GM12878 (cell line): ENCODE data around the gene SRGAP1. TPM values are rescaled to one million over a fixed set of nuclear protein-coding genes. Genes with fewer than 3 reads are reported as not detected.

Experiments used
- ATAC-seq: fragments of 200-7000 bp; cut with Tn5 transposase; 3 replicates; pipeline ENCODE4 v1.9.1; 2020; ENCODE audit warnings: mild to moderate bottlenecking, moderate library complexity
- BruUV-seq: library from RNA; stranded (reverse); fragments of 400-500 nt; replicated peaks from 2 replicates; lab custom pipeline; 2021; lab: Mats Ljungman, UMichigan
- CTCF ChIA-PET: fragments of 300-600 bp; sonication (Branson Sonifier 250); formaldehyde crosslinking; extraction: SDS; loops from one replicate; lab custom pipeline; 2021; ENCODE audit warnings: inconsistent platforms; lab: Yijun Ruan, JAX
- POLR2A ChIA-PET: fragments of 350-600 bp; formaldehyde crosslinking; extraction: SDS; loops from one replicate; lab custom pipeline; 2021; ENCODE audit warnings: inconsistent platforms; lab: Charles Lee
- RAD21 ChIA-PET: fragments of 300-600 bp; sonication (Branson Sonifier 250); formaldehyde crosslinking; loops from one replicate; lab custom pipeline; 2023; ENCODE audit warnings: antibody characterized with exemption; ENCODE audit not compliant: unreplicated experiment; lab: Charles Lee
- SMC1A ChIA-PET: fragments of 300-600 bp; sonication (Branson Sonifier 250); formaldehyde crosslinking; loops from one replicate; lab custom pipeline; 2023; ENCODE audit not compliant: unreplicated experiment, uncharacterized antibody; lab: Charles Lee
- DNase-seq: peaks from one replicate; pipeline ENCODE4 v3.0.0-alpha.2; 2011; ENCODE audit warnings: low read depth, low spot score
- FAIRE-seq: peaks from 3 replicates; lab custom pipeline; 2011; peaks lifted over from hg19 to GRCh38; lab: Jason Lieb, UNC
- H2AFZ ChIP-seq: 2 replicates; pipeline ENCODE4 v1.6.0; 2011; ENCODE audit warnings: low read depth, low read length, control low read depth; ENCODE audit not compliant: control insufficient read depth
- H3K27ac ChIP-seq: 2 replicates; pipeline ENCODE4 v1.5.1; 2011; ENCODE audit warnings: control low read depth; ENCODE audit not compliant: control insufficient read depth, insufficient read depth
- H3K27me3 ChIP-seq, 2 experiments: replicated peaks in 1 of 2; 2 replicates each; pipeline versions ENCODE4 v1.6.0 to v1.6.1; 2011; ENCODE audit warnings: low read length in 1 of 2; ENCODE audit not compliant: control insufficient read depth in 2 of 2, insufficient read depth in 2 of 2
- H3K36me3 ChIP-seq, 2 experiments: 2 replicates each; pipeline ENCODE4 v1.5.1; 2011; ENCODE audit warnings: low read length in 1 of 2; ENCODE audit not compliant: control insufficient read depth in 2 of 2, insufficient read depth in 2 of 2
- H3K4me1 ChIP-seq: 2 replicates; pipeline ENCODE4 v1.6.1; 2011; ENCODE audit warnings: mild to moderate bottlenecking, low read length, moderate library complexity, mixed read lengths; ENCODE audit not compliant: control insufficient read depth, insufficient read depth
- H3K4me2 ChIP-seq: 2 replicates; pipeline ENCODE4 v1.6.0; 2011; ENCODE audit warnings: control low read depth; ENCODE audit not compliant: control insufficient read depth, insufficient read depth
- H3K4me3 ChIP-seq: fragments of 200-600 bp; sonication (generic); 2 replicates; pipeline ENCODE4 v1.5.1; 2016
- H3K79me2 ChIP-seq: 2 replicates; pipeline ENCODE4 v1.6.0; 2011; ENCODE audit warnings: low read length; ENCODE audit not compliant: control insufficient read depth, insufficient read depth
- H3K9ac ChIP-seq: 2 replicates; pipeline ENCODE4 v1.8.0; 2011; ENCODE audit warnings: low read length, control low read depth, mixed read lengths; ENCODE audit not compliant: control insufficient read depth, insufficient read depth
- H3K9me3 ChIP-seq: replicated peaks from 3 replicates; pipeline ENCODE4 v1.5.1; 2011; ENCODE audit warnings: mild to moderate bottlenecking, low read length; ENCODE audit not compliant: control insufficient read depth, insufficient read depth
- H4K20me1 ChIP-seq: 2 replicates; pipeline ENCODE4 v1.6.0; 2011; ENCODE audit not compliant: control insufficient read depth, insufficient read depth
- BCLAF1 ChIP-seq: fragments of 450-650 bp; IDR thresholded peaks from 2 replicates; pipeline ENCODE4 v1.6.1; 2017; ENCODE audit warnings: antibody characterized with exemption, mild to moderate bottlenecking, moderate library complexity
- CREB1 ChIP-seq: IDR thresholded peaks from 2 replicates; pipeline ENCODE4 v1.6.1; 2012; ENCODE audit warnings: low read depth, mild to moderate bottlenecking, inconsistent platforms
- HDGF ChIP-seq: fragments of 450-650 bp; IDR thresholded peaks from 2 replicates; pipeline ENCODE4 v1.6.1; 2016; ENCODE audit warnings: antibody characterized with exemption
- MYB ChIP-seq: fragments of 150-350 bp; IDR thresholded peaks from 2 replicates; pipeline ENCODE4 v1.6.1; 2014; ENCODE audit warnings: mild to moderate bottlenecking, low read depth, low read length, borderline replicate concordance
- RBBP5 ChIP-seq: fragments of 200-600 bp; sonication (generic); conservative IDR thresholded peaks from 2 replicates; pipeline ENCODE4 v1.6.1; 2016
- RCOR1 ChIP-seq: conservative IDR thresholded peaks from 2 replicates; pipeline ENCODE4 v1.6.1; 2012; ENCODE audit warnings: low read depth, low read length, improper control_type of control experiment
- RELA ChIP-seq: fragments of 450-650 bp; IDR thresholded peaks from 2 replicates; pipeline ENCODE4 v1.8.0; 2014; ENCODE audit warnings: borderline replicate concordance; ENCODE audit not compliant: partially characterized antibody
- YBX1 ChIP-seq: fragments of 450-650 bp; IDR thresholded peaks from 2 replicates; pipeline ENCODE4 v1.6.1; 2016; ENCODE audit warnings: antibody characterized with exemption
- ZNF384 ChIP-seq: IDR thresholded peaks from 2 replicates; pipeline ENCODE4 v1.6.1; 2012; ENCODE audit warnings: low read depth, mild to moderate bottlenecking, low read length, improper control_type of control experiment, borderline replicate concordance
- ZNF622 ChIP-seq: fragments of 450-650 bp; IDR thresholded peaks from 2 replicates; pipeline ENCODE4 v1.6.1; 2017; ENCODE audit warnings: mild to moderate bottlenecking, inconsistent platforms
- WGBS: methylation state at CpG from one replicate; pipeline ENCODE4 v1.1.6; 2016; ENCODE audit warnings: low lambda C conversion rate; ENCODE audit not compliant: insufficient replicate concordance, insufficient coverage; ENCODE audit errors: missing lambda C conversion rate; 5-methylcytosine and 5-hydroxymethylcytosine counted together
- in situ Hi-C: fragments of 300-500 bp; cut with MboI; formaldehyde crosslinking; loops from 9 replicates; pipeline ENCODE4 v1.14.3; 2018; ENCODE audit warnings: mixed read lengths
- intact Hi-C: fragments of 100-400 bp; cut with micrococcal nuclease; formaldehyde crosslinking; loops from one replicate; pipeline ENCODE4 v1.14.2; 2022; ENCODE audit not compliant: unreplicated experiment
- polyA plus RNA-seq, 11 experiments: library from polyadenylated mRNA; depleted of rRNA in 4 of 11; unstranded in 6 of 11; stranded (reverse) in 5 of 11; fragments of >200 nt; fragmentation: Nextera tagmentation in 4 of 11; fragmentation: Illumina TruSeq in 1 of 11; extraction: Ambion mirVana in 4 of 11; extraction: Trizol in 1 of 11; gene quantifications; 1 replicate in 1 of 11; 2 replicates in 10 of 11; pipeline versions ENCODE4 v1.2.1 to v1.2.3, GENCODE V29; 2011 to 2016; ENCODE audit warnings: inconsistent platforms in 2 of 11, missing spikeins in 2 of 11, low read depth in 1 of 11
- total RNA-seq, 4 experiments: library from RNA; depleted of rRNA in 3 of 4; stranded (reverse); fragments of >200 nt in 3 of 4; fragmentation: Illumina TruSeq in 1 of 4; extraction: Trizol in 1 of 4; gene quantifications; 2 replicates each; pipeline versions ENCODE4 v1.2.1 to v1.2.3, GENCODE V29; 2013 to 2021
- TF ChIP-seq, protein P1 (sequence below): fragments of 450-650 bp; IDR thresholded peaks from 2 replicates; pipeline ENCODE4 v1.6.1; 2016; ENCODE audit warnings: mild to moderate bottlenecking
- TF ChIP-seq, protein P2 (sequence below): IDR thresholded peaks from 2 replicates; pipeline ENCODE4 v1.6.1; 2011; ENCODE audit warnings: mild to moderate bottlenecking, low read depth, low read length, moderate library complexity; ENCODE audit not compliant: insufficient replicate concordance
- TF ChIP-seq, protein P3 (sequence below): fragments of 450-650 bp; conservative IDR thresholded peaks from 2 replicates; pipeline ENCODE4 v1.6.1; 2017; ENCODE audit warnings: mild to moderate bottlenecking, moderate library complexity

Gene SRGAP1
- total and polyA plus RNA-seq, 10 of the 15 experiments (the other 5 are each of a cell fraction or from before 2014, with no cell fraction given), result 0.16 to 0.85 (median 0.46) TPM

DNA sequence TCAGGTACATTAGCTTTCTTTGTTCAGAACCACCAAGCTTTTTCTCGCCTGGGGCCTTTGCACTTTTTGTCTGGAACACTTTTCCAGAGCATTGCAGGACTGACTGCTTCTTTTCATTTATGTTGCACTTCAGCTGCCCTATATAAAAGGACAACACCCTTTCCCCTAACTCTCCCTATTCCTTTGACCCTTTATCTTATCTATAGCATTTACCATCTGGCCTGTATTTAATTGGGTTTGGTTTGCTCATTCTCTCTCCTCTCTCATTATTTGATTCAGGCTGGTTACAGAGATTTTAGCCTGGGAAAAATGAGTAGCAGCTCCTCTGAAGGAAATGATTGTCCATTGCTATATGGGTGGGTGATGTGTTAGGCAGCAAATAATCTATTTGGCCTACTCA, 212.2 kb downstream of the SRGAP1 start (continued):
- TF ChIP-seq, protein P1, sequence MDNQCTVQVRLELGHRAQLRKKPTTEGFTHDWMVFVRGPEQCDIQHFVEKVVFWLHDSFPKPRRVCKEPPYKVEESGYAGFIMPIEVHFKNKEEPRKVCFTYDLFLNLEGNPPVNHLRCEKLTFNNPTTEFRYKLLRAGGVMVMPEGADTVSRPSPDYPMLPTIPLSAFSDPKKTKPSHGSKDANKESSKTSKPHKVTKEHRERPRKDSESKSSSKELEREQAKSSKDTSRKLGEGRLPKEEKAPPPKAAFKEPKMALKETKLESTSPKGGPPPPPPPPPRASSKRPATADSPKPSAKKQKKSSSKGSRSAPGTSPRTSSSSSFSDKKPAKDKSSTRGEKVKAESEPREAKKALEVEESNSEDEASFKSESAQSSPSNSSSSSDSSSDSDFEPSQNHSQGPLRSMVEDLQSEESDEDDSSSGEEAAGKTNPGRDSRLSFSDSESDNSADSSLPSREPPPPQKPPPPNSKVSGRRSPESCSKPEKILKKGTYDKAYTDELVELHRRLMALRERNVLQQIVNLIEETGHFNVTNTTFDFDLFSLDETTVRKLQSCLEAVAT, result no peak
- no peak for TF ChIP-seq CREB1

GRCh38 chr12:64057706-64058105, 213.2 kb downstream of the SRGAP1 start:
- 33% methylated on average over 3 of the region's 3 CpGs for WGBS
- DNase-seq (no peak), ATAC-seq (no peak), FAIRE-seq (no peak)
- ChIA-PET SMC1A (no interaction called here), CTCF (no interaction called here), RAD21 (no interaction called here), POLR2A (no interaction called here)
- intact Hi-C loops (no loop called here), in situ Hi-C loops (no loop called here)
- Histone ChIP-seq H3K36me3 (no peaks in the 10 kb centered on the region), H3K79me2 (no peaks in the 10 kb centered on the region), H3K4me3 (no peak overlapping the region), H3K27me3 (no peaks in the 10 kb centered on the region), H4K20me1 (no peaks in the 10 kb centered on the region), H3K4me2 (no peak overlapping the region), H2AFZ (no peak overlapping the region), H3K9me3 (no peaks in the 10 kb centered on the region), H3K27ac (no peak overlapping the region), H3K4me1 (no peaks in the 10 kb centered on the region), H3K9ac (no peak overlapping the region)
- no TSS peak for BruUV-seq
- TF ChIP-seq RBBP5 (no peak), BCLAF1 (no peak), ZNF384 (no peak), MYB (no peak), HDGF (no peak), YBX1 (no peak), ZNF622 (no peak), RELA (no peak), RCOR1 (no peak)
- TF ChIP-seq, protein P2, sequence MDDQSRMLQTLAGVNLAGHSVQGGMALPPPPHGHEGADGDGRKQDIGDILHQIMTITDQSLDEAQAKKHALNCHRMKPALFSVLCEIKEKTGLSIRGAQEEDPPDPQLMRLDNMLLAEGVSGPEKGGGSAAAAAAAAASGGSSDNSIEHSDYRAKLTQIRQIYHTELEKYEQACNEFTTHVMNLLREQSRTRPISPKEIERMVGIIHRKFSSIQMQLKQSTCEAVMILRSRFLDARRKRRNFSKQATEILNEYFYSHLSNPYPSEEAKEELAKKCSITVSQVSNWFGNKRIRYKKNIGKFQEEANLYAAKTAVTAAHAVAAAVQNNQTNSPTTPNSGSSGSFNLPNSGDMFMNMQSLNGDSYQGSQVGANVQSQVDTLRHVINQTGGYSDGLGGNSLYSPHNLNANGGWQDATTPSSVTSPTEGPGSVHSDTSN, result no peak
- TF ChIP-seq, protein P3, sequence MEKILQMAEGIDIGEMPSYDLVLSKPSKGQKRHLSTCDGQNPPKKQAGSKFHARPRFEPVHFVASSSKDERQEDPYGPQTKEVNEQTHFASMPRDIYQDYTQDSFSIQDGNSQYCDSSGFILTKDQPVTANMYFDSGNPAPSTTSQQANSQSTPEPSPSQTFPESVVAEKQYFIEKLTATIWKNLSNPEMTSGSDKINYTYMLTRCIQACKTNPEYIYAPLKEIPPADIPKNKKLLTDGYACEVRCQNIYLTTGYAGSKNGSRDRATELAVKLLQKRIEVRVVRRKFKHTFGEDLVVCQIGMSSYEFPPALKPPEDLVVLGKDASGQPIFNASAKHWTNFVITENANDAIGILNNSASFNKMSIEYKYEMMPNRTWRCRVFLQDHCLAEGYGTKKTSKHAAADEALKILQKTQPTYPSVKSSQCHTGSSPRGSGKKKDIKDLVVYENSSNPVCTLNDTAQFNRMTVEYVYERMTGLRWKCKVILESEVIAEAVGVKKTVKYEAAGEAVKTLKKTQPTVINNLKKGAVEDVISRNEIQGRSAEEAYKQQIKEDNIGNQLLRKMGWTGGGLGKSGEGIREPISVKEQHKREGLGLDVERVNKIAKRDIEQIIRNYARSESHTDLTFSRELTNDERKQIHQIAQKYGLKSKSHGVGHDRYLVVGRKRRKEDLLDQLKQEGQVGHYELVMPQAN, result no peak
